Activated CD8-positive, alpha-beta memory T cell treated with anti-CD3 and anti-CD28 coated beads for 1 hour (primary cell): Measurements from ENCODE around the gene CD81.

ENCODE experiments used
- DNase-seq, 2 donors: peaks; one replicate each; pipeline ENCODE4 v3.0.0-alpha.2; 2020; ENCODE audit warnings: low read depth in 1 of 2; ENCODE audit errors: extremely low read depth in 1 of 2

The CD81 gene

DNA sequence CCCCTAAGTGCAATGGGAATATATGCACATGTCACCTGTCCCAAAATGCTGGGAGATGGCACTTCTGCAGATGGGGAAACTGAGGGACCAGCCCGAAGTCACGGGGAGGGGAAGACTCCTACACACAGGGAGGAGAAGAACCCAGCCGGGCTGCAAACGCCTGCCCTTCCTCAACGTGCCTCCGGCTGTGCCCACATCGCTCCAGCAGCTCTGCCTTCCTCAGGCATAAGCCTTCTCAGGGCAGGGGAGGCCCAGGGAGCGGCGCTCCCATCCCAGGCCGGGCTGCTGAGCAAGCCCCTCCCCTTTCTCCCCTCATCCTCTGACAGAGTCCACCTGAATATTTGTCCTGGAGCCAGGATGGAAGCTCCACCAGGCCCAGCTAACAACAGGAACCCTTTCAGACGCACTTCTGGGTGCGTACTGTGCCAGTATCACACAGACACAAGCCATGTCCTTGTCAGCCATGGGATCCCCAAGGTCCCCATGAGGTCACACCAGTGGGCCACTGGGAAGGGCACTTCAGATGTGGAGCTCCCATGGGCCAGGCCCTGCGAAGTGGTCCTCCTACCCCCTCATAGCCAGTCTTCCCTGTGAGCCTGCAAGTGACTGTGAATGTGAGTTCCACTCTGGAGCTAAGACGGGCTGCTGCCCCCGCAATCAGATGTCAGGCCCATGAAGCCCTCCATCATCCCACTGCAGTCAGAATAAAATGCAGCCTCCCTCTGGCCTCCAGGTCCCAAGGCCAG is 2.5 kb upstream of the CD81 start:
- DNase-seq: no peak

DNA sequence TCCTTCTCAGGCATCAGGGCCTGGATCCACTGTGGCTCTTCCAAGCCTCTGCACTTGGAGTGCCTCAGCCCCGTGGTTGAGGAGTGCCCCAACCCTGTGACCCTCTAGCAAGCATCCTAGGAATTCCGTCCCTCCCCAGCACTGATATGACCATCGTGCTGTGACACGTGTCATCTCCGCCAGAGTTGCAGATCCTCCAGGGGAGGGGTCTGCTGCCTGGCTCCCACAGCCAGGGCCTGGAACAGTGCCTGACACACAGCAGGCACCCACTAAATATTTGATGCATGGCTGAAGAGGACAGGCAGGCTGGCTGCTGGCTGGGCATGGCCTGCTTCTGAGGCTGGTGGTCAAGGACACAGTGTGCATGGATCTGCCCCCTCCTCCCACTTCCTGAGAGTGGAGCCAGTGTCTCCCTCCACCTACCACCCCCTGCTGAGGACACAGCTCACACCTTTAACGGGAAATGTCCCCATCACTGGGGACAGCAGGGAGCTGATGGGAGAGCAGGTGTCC is 1.7 kb upstream of the CD81 start:
- no peak for DNase-seq

DNA sequence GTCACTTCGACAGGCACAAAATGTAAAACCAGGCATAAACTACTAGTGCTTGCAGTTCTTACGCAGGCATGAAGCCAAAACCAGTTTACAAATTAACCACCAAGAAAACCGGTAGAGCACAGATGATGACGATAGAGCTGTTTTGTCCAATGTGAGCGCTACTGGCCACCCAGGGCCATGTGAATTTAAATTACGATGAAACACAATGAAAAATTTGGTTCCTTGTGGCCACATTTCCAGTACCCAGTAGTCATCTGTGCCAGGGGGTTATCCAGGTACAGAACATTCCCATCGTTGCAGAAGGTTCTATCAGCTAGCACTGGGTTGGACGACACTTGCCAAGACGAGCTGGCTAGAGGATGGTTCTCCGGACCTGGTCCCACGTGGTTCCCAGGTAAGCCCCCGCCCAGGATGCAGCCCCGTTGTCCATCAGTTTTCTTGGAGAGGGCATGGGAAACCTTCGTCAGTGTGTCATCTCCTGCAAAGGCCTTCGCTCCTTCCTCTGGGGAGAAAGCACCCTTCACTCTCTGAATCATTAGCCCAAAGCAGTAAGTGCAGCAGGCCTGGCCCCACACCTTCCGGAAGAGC is 1.1 kb upstream of the CD81 start:
- no peak for DNase-seq

DNA sequence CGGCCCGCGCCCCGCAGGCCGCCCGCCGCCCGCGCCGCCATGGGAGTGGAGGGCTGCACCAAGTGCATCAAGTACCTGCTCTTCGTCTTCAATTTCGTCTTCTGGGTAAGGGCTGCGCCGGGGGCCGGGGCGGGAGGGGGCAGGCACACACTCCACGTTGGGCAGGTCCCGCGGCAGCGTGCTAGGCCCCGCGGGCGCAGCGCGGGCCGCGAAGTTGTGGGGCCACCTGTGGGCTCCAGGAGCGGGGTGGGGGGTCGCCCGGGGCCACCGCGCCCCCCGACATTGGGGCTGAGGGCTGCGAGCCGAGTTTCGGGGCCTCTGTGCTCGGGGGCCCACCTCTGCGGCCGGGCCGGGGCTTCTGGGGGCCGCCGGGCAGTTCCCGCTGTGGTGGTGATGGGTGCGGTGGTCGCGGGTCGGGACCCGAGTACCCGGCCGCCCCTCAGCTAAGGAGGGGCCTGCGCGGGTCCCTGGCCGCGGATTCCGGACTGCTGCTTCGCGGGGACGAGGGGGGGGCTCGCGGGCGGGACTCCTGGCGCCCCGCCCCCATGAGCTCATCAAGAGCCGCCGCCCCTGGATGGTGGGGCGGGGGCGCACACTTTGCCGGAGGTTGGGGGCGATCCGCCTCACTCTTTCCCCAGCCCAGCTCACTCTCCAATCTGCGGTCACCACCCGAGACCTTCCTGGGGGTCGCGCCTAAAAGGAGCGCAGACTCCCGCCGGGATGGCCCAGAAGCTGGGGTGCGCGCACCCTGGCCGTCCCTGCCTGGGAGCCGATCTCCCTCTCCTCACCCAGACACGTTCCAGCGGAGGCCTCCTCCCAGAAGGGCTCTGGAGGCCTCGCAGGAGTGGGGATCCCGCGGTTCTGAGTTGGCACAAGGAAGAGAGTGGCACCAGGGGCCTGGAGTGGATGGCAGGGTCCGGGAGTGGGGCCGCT is 667 bp downstream of the CD81 start:
- no peak for DNase-seq

DNA sequence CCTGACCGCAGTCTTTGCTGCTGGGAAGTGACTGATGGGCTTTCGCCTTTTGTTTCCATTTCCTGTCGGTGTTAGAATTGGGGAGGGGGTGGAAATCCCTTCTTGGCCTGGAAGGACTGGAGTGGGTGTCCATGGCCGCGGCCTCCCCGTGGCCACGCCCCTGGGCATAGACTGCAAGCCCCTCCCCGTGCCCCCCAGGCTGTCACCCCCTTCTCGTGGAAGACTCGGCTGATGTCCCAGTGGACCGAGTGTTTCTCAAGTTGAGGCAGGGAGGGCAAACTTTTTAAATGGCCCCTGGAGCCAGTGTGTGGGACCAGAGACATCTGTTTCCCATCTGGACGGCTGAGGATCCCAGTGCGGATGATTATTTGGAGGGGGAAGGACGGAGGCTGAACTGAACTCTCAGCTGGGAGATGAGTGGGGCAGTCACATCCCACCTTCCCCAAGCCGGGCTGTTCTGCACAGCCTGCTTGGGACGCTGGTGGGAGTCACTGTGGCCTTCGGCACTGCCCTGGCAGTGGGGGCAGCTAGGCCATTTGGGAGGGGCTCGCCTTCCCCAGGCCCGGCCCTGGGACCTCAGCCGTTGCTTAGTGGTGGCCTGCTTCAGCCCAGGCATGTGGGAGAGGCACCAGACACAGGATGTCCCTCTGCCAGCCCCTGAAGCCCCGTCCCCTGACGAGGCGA is 1.6 kb downstream of the CD81 start:
- DNase-seq: no peak

DNA sequence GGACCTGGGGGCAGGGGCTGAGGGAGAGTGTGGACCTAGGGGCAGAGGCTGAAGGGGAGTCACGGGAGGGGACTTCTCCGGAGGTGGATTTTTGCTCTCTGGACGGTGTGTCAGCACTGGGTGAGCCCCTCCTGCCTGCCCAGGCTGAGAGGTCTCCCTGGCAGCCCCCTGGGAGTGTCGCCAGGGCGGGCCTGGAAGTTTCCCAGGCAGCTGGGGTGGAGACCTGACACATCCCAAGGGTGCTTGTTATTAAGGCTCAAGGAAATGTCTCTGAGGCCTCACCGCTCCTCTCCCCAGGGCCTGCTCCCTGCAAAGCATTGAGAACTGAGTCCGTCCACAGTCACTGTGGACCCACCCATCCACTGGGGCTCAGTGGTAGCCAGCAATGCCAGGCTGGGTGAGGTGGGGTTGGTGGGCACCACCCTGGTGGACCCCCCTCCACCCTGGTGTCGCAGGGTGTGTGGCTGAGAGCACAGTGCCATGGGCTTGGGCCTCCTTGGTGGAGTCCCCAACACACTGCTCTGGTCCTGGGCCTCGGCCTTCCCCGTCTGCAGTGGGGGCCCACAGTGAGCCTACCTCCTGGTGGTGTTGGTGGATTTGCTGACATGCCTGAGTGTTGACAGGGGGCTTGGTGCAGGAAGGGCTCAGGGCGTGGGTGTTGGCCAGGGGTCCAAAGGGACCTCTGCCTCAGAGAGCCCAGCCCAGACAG is 2.5 kb downstream of the CD81 start:
- no peak for DNase-seq

DNA sequence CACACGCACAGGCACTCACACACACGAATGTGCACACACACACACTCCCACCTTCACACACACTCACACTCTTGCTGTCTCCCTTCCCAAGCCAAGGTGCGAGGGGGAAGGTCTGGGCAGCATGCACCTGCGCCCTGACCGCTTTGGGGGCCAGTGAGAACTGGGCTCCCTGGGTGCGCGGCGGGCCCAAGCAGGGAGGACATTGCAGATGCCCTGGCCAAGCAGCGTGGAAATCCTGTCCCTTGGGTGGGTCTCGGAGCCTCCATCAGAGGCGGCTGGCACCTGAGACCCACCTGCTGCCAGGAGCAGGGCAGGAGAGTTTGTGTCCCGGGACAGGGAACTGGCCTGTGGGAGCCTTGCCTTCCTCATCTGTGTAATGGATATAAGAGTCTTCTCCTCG is 3.3 kb downstream of the CD81 start:
- no peak for DNase-seq

DNA sequence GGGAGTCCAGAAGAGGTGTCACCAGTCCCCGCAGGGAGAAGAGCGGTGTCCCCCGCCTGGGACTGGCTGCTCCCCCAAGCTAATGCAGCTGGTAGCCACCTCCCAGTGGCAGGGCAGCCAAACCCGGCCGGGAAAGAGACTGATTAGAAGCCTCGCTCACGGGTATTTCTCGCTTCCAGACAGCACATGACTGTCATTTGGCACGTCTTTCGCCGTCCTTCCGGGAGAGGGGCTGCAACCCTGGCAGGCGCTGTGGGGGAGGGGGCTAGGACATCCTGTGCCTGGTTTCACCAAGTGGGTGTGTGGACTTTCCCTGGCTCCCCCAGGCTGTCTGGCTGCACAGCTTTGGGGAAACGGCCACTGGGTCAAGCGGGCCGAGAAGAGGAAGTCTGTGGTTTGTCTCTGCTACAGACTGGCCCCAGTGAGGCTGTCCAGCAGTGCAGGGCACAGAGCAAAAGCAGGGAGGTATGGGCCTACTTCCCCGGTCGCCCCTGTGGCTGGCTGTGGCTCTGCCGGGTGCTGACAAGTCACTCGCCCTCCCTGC is 3.8 kb downstream of the CD81 start:
- DNase-seq: no peak

DNA sequence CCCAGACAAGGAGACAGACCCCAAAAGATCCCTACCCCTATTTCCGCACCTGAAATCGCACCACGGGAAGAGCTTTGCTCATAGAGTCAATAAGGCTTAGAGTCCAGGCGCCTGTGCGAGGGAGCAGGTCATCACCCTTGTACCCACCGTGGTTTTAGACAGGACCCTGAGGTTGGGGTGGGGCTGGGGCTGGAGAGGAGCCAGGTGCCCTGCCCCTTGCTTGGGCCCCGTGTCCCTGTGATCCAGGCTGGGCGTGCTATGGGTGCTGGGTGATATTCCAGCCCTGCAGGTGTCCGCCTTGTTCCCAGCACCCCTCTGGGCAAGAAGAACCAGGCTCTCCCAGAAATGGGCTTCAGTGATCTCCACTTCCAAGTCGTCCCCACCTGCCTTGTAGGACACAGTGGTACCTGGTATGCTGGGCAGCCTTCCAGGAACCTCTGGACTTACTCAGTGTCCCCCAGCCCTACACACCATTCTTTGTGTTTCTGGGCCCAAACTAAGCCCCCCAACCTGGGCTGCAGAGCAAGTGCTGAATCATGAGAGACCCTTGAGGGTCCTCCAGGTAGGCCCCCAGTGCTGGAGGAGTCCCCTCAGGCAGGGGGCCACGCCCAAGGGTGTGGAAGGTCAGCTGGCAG is 4.5 kb downstream of the CD81 start:
- no peak for DNase-seq

DNA sequence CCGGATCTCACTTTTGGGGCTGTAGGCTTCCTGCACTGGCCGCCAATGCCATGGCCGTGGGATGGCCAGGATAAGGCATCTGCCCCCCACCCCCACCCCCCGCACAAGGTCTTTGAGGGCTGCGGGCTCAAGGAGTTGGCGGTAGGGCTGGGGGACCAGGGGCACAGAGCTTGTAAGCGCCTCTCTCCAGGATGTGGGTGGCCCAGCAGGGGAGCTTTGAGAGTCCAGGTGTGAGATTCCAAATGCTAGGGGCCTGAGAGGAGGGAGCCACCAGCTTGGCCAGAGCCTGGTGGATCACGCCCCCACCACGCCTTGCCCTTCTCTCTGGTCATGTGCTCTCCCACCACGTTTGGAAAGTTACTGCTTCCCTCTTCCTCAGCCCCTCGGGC is 5.0 kb downstream of the CD81 start:
- DNase-seq: no peak

DNA sequence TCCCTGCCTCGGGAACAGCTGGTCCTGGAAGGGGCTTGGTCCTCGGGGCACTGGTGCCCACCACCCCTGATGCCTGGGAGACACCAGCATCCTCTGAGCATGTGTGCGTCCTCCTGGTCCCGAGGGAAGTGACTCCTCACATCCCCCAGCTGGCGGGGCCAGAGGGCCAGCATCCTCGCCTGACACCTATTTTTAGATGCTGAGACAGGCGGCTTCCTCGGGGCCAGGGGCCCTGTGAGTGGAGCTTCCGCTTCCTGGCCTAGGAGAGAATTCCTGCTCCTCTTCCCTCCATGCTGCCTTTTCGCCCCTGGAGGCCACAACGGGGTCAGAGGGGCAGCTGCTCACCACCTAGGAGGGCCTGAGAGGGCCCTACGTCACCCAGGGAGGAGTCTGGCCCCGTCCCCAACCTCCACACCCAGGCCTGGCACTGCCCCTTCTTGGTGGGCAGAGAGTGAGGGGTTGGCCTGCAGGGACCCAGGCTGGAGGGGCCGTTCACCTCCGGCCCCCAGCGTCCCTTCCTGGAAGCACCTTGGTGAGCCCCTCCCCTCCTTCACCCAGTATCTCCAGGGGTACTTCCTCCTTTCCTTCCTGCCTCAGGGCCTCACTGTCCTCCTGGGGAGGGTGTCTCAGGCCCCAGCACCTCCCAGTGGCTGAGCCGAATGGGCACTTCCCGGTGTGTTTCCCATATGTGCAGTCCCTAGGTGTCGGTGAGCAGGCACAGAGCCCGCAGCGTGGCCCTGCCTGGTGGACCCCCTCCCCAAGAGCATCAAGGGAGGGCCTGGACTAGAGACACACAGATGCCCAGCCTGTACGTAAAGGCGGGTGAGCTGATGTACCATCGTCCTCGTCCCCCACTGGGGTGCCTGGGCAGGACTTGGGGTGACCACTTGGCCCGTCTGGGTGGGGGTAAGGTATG is 6.1 kb downstream of the CD81 start:
- no peak for DNase-seq

DNA sequence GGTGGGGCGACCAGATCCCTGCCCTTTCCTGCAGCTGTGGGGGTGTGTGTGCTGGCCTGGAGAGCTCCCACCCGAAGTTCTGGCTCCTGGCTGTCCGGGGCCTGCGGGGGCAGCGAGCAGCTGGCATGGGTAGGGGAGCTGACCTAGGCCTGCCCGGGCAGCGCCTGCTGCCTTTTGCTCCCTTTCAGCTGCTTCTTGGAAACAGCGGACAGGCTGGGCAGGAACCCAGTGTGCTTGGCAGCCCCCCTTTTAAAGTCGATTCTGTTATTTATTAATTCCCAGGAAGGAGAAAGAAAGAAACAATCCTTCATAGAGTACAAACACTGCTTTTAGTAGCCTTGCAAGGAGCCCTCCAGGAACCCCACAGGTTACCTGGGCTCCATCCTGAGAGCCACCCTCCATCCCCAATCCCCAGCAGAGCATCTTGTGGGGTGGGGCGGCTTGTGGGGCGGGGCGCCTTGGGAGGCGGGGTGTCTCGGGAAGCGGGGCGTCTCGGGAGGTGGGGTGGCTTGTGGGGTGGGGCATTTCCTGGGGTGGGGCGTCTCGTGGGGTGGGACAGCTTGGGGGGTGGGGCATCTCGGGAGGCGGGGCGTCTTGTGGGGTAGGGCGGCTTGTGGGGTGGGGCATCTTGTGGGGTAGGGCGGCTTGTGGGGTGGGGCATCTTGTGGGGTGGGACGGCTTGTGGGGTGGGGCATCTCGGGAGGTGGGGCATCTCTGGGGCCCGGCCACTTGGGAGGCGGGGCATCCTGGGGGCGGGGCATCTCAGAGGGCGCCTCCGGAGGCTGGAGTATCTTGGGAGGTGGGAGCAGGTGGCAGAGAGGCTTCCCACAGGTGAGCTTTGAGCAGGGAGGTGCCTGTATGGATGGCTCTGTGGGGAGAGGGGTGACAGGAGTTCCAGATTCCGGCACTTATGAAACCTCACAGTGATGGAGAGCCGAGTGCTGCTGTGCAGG is 7.0 kb downstream of the CD81 start:
- no peak for DNase-seq

DNA sequence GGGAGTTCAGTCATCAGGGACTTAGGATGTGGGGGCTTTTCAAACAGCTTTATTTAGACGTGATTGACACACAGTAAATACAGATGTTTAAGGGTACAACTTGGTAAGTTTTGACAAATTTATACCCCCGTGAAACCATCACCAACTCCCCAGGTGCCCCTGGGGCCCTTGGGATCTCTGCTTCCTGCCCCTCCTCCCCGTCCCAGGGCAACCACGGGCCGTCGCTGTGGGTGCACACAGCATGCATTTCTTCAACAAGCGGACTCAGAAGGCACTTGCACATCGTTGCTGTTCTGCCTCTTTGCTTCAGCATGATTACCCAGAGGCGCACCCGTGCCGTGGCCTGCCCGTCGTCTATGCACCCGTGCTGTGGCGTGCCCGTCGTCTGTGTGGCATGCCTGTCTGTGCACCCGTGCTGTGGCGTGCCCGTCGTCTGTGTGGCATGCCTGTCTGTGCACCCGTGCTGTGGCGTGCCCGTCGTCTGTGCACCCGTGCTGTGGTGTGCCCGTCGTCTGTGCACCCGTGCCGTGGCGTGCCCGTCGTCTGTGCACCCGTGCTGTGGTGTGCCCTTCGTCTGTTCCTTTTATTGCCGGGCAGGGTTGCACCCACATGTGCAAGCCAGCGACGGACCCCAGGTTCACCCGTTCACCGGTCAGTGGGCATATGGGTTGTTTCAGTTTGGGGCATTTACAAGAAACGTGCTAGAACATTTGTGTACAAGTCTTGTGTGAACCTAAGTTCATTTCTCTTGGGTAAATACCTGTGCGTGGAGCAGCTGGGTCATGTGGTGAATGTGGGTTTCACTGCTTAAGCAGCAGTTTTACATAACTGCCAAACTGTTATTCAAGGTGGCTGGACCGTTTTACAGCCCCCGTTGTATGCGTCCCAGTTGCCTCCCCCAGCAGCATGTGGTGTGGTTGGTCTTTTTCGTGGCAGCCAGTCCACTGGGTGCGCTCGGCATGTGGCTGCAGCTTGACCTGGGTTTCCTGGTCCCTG is 8.3 kb downstream of the CD81 start:
- DNase-seq: no peak

DNA sequence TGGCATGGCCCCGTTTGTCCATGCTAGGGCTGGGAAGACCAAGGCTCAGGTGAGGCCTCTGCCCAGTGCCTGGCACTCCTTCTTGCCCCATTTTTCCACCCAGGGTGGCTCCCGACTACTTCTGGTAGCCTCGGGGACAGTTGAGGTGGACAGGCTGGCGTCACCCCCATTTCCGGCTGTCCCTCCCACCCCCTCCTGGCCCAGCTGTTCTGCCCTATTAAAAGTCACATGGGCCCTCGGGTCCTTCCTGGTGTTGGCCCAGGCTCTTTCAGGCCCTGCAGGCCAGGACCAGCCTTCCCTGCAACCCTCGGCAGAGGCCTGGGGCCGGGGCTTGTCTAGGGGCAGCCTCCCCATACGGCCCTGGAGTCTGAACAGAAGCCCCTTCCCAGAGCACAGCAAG is 9.5 kb downstream of the CD81 start:
- DNase-seq: no peak

DNA sequence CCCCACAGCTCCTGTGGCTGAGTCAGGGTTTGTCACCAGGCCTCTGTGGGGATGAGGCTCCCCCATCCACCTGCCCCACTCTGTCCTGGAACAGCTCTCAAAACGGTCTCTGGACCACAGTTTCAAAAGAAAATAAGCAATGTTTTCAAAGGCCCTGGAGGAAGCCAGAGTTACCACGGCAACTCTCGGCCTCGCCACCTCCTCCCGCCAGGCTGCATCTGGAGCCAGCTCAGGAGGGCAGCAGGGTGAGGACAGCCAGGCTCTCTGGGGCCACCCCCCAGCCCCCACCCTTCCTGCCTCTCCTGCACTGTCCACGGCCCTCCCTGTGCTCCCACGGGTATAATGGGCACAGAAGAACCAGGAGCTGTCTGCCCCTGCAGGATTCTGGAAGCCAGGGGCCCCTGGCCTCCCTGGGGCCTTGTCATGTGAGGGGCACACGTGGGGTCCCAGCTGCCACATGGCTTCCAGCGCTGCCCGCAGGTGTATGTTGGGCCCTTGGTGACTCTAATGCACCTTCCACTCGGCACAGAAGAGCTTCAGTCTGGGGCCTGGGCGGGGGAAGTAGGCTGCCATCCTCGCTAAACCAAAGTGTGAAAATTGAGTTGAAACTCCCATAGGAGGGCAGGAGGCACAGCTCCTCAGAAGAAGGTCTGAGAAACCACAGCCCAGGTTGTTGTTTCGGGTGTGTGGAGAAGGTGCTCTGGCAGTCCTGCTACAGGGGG is 10.3 kb downstream of the CD81 start:
- no peak for DNase-seq
